HCT116 (cell line): ENCODE results near the gene CERS3. TPM values are rescaled to one million over a fixed set of nuclear protein-coding genes. Genes with fewer than 3 reads are reported as not detected.

Experiments used
- ATAC-seq: fragments of 200-7000 bp; cut with Tn5 transposase; 2 replicates; pipeline ENCODE4 v1.9.1; 2020; ENCODE audit warnings: mild to moderate bottlenecking, moderate library complexity
- BruUV-seq: library from RNA; stranded (reverse); fragments of 400-500 nt; replicated peaks from 2 replicates; lab custom pipeline; 2021; lab: Mats Ljungman, UMichigan
- CTCF ChIA-PET: fragments of 300-600 bp; sonication (Branson Sonifier 250); formaldehyde crosslinking; loops from one replicate; lab custom pipeline; 2021; ENCODE audit warnings: antibody characterized with exemption; lab: Charles Lee
- POLR2A ChIA-PET: fragments of 300-600, 350-600 bp; sonication (Branson Sonifier 250); formaldehyde crosslinking; loops from one replicate; lab custom pipeline; 2021; ENCODE audit warnings: antibody characterized with exemption; lab: Charles Lee
- RAD21 ChIA-PET, 2 experiments: fragments of 300-600 bp; sonication (Branson Sonifier 250); formaldehyde crosslinking; loops; one replicate each; lab custom pipeline; 2023; ENCODE audit warnings: low total read pairs in 2 of 2; ENCODE audit not compliant: uncharacterized antibody in 2 of 2, unreplicated experiment in 2 of 2, low non-redundant PET in 1 of 2; lab: Charles Lee
- DNase-seq: peaks from one replicate; pipeline ENCODE4 v3.0.0-alpha.2; 2010; ENCODE audit warnings: low read depth, low spot score
- H2AFZ ChIP-seq: fragments of 200-600 bp; shearing (Covaris generic), sonication (generic); 2 replicates; pipeline ENCODE4 v1.6.1; 2017; ENCODE audit warnings: low read depth, mixed run types, mixed read lengths, antibody characterized with exemption, low read length; ENCODE audit not compliant: poor library complexity, severe bottlenecking
- H3K27ac ChIP-seq: 2 replicates; pipeline ENCODE4 v1.5.1; 2012; ENCODE audit warnings: low read depth, low read length
- H3K27me3 ChIP-seq: fragments of 200-600 bp; sonication (generic); 2 replicates; pipeline ENCODE4 v1.6.1; 2016; ENCODE audit warnings: mixed run types, low read length, mixed read lengths; ENCODE audit not compliant: insufficient read depth
- H3K36me3 ChIP-seq, 2 experiments: fragments of 200-500 bp in 1 of 2; fragments of 200-600 bp in 1 of 2; sonication (Bioruptor generic) in 1 of 2; sonication (generic) in 1 of 2; 2 replicates each; pipeline versions ENCODE4 v1.5.1 to v1.6.1; 2014 to 2016; ENCODE audit warnings: low read length in 2 of 2, inconsistent platforms in 1 of 2, mixed read lengths in 1 of 2, mixed run types in 1 of 2; ENCODE audit not compliant: insufficient read depth in 2 of 2, control insufficient read depth in 1 of 2
- H3K4me1 ChIP-seq, 2 experiments: fragments of 200-600 bp in 1 of 2; sonication (generic) in 1 of 2; 2 replicates each; pipeline versions ENCODE4 v1.5.1 to v1.6.1; 2012 to 2017; ENCODE audit warnings: low read length in 2 of 2, inconsistent platforms in 1 of 2, mild to moderate bottlenecking in 1 of 2, mixed read lengths in 1 of 2, mixed run types in 1 of 2, moderate library complexity in 1 of 2; ENCODE audit not compliant: insufficient read depth in 2 of 2, control insufficient read depth in 1 of 2
- H3K4me2 ChIP-seq: fragments of 200-600 bp; sonication (generic); 2 replicates; pipeline ENCODE4 v1.6.1; 2017; ENCODE audit warnings: mixed run types, low read length, mixed read lengths
- H3K4me3 ChIP-seq, 2 experiments: fragments of 200-600 bp in 1 of 2; sonication (generic) in 1 of 2; replicated peaks in 1 of 2; 2 replicates each; pipeline ENCODE4 v1.5.1; 2011 to 2016; ENCODE audit warnings: low read length in 2 of 2, control low read depth in 1 of 2, low read depth in 1 of 2, mild to moderate bottlenecking in 1 of 2, mixed read lengths in 1 of 2, mixed run types in 1 of 2
- H3K79me2 ChIP-seq: fragments of 200-600 bp; sonication (generic); 2 replicates; pipeline ENCODE4 v1.6.1; 2017; ENCODE audit warnings: mild to moderate bottlenecking, mixed run types, low read length, moderate library complexity, mixed read lengths; ENCODE audit not compliant: insufficient read depth
- H3K9ac ChIP-seq: fragments of 200-600 bp; sonication (generic); 2 replicates; pipeline ENCODE4 v1.6.1; 2016; ENCODE audit warnings: low read length, mixed read lengths
- H3K9me2 ChIP-seq: fragments of 200-600 bp; sonication (generic), shearing (Covaris generic); 2 replicates; pipeline ENCODE4 v1.6.1; 2017; ENCODE audit warnings: mixed run types, mild to moderate bottlenecking, moderate library complexity; ENCODE audit not compliant: insufficient read depth
- H3K9me3 ChIP-seq, 2 experiments: fragments of 200-500 bp in 1 of 2; fragments of 200-600 bp in 1 of 2; sonication (Bioruptor generic) in 1 of 2; sonication (generic) in 1 of 2; 2 replicates each; pipeline ENCODE4 v1.6.1; 2014 to 2017; ENCODE audit warnings: low read length in 2 of 2, mixed read lengths in 2 of 2, inconsistent platforms in 1 of 2, low read depth in 1 of 2, mild to moderate bottlenecking in 1 of 2, mixed run types in 1 of 2, moderate library complexity in 1 of 2; ENCODE audit not compliant: control insufficient read depth in 1 of 2, insufficient read depth in 1 of 2
- H4K20me1 ChIP-seq: fragments of 200-600 bp; sonication (generic), shearing (Covaris generic); 2 replicates; pipeline ENCODE4 v1.6.1; 2017; ENCODE audit warnings: mixed run types, mild to moderate bottlenecking, moderate library complexity; ENCODE audit not compliant: insufficient read depth
- CBX3 ChIP-seq: IDR thresholded peaks from 2 replicates; pipeline ENCODE4 v1.6.1; 2012; ENCODE audit warnings: low read depth
- CEBPB ChIP-seq: IDR thresholded peaks from 2 replicates; pipeline ENCODE4 v1.6.1; 2012; ENCODE audit warnings: low read depth
- EGR1 ChIP-seq: IDR thresholded peaks from 2 replicates; pipeline ENCODE4 v1.6.1; 2012; ENCODE audit warnings: low read depth
- ELF1 ChIP-seq: IDR thresholded peaks from 2 replicates; pipeline ENCODE4 v1.6.1; 2012; ENCODE audit warnings: low read depth, borderline replicate concordance
- EZH2 ChIP-seq: fragments of 200-600 bp; sonication (generic); IDR thresholded peaks from 2 replicates; pipeline ENCODE4 v1.6.1; 2017; ENCODE audit warnings: antibody characterized with exemption, mixed run types
- EZH2phosphoT487 ChIP-seq: fragments of 200-600 bp; IDR thresholded peaks from 2 replicates; pipeline ENCODE4 v1.6.1; 2018; ENCODE audit warnings: antibody characterized with exemption, borderline replicate concordance
- JUND ChIP-seq: IDR thresholded peaks from 2 replicates; pipeline ENCODE4 v1.6.1; 2012
- POLR2A ChIP-seq: IDR thresholded peaks from 2 replicates; pipeline ENCODE4 v1.7.0; 2011; ENCODE audit warnings: borderline replicate concordance; ENCODE audit not compliant: insufficient read depth, insufficient read length; ENCODE audit errors: extremely low read depth
- POLR2AphosphoS5 ChIP-seq: IDR thresholded peaks from 2 replicates; pipeline ENCODE4 v1.6.1; 2011; ENCODE audit warnings: mild to moderate bottlenecking, low read depth, low read length, moderate library complexity
- RAD21 ChIP-seq: IDR thresholded peaks from 2 replicates; pipeline ENCODE4 v1.6.1; 2012; ENCODE audit warnings: low read depth, mild to moderate bottlenecking
- SP1 ChIP-seq: IDR thresholded peaks from 2 replicates; pipeline ENCODE4 v1.6.1; 2012; ENCODE audit warnings: low read depth
- SRF ChIP-seq: IDR thresholded peaks from 2 replicates; pipeline ENCODE4 v1.6.1; 2012; ENCODE audit warnings: low read depth
- TCF7L2 ChIP-seq: IDR thresholded peaks from 2 replicates; pipeline ENCODE4 v1.7.0; 2011; ENCODE audit warnings: borderline replicate concordance, inconsistent platforms; ENCODE audit not compliant: insufficient read depth, insufficient read length; ENCODE audit errors: extremely low read depth
- YY1 ChIP-seq: IDR thresholded peaks from 2 replicates; pipeline ENCODE4 v1.6.1; 2011; ENCODE audit warnings: low read length, low read depth, moderate library complexity, mild to moderate bottlenecking; ENCODE audit not compliant: insufficient replicate concordance; ENCODE audit errors: extremely low read depth
- ZFX ChIP-seq: fragments of 450-650 bp; IDR thresholded peaks from 2 replicates; pipeline ENCODE4 v1.6.1; 2017
- ZNF274 ChIP-seq: fragments of 200-500 bp; sonication (Bioruptor generic); IDR thresholded peaks from 2 replicates; pipeline ENCODE4 v1.6.1; 2014; ENCODE audit warnings: mild to moderate bottlenecking, low read depth, low read length, inconsistent platforms
- intact Hi-C: fragments of 100-400 bp; cut with micrococcal nuclease; formaldehyde crosslinking; loops from 2 replicates; pipeline ENCODE4 v1.10.0; 2022
- total RNA-seq: library from RNA; stranded (reverse); gene quantifications from one replicate; pipeline ENCODE4 v1.2.1, GENCODE V29; 2021; ENCODE audit not compliant: unreplicated experiment
- TF ChIP-seq, protein P1 (sequence below): IDR thresholded peaks from 2 replicates; pipeline ENCODE4 v1.6.1; 2012; ENCODE audit warnings: low read depth
- TF ChIP-seq, protein P2 (sequence below): IDR thresholded peaks from 2 replicates; pipeline ENCODE4 v1.6.1; 2011; ENCODE audit warnings: mild to moderate bottlenecking, low read length, moderate library complexity; ENCODE audit not compliant: insufficient replicate concordance; ENCODE audit errors: extremely low read depth
- TF ChIP-seq, protein P3 (sequence below): IDR thresholded peaks from 2 replicates; pipeline ENCODE4 v1.6.1; 2012
- TF ChIP-seq, protein P4 (sequence below): IDR thresholded peaks from 2 replicates; pipeline ENCODE4 v1.6.1; 2012

CERS3 gene
- total RNA-seq, 1 experiment from 2014 or later: not detected

DNA sequence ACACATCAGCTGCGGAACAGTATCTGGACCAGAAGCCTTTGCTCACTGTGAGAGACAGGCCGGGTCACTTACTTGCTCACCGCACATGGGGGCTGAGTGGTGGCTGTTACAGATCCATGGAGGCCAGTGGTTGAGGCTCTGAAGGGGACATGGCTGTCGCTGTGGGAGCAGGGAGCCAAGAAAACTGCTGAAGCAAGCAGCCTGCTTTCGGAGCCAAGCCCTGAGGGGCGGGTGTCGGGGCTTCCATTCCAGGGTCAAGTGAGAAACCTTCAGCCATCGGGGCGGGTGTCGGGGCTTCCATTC is 144.7 kb downstream of the CERS3 start:
- H2AFZ ChIP-seq: no peak overlapping the region
- H3K9me2 ChIP-seq: no peaks in the 10 kb centered on the region
- H3K9ac ChIP-seq: no peak overlapping the region
- H3K79me2 ChIP-seq: no peaks in the 10 kb centered on the region
- ATAC-seq (peak; percentile 40), DNase-seq (no peak)
- CTCF ChIA-PET: interaction anchor here (0.7 to 2.4 kb wide), 4 partner anchors 34 to 1111 kb away, joined by 3 to 26 read pairs (median 8); partner anchors contain the start of gene ADAMTS17
- H3K36me3 ChIP-seq: no peaks in the 10 kb centered on the region
- H4K20me1 ChIP-seq: no peaks in the 10 kb centered on the region
- TF ChIP-seq CEBPB (no peak), ZNF274 (no peak), RAD21 (no peak), ZFX (no peak), EZH2phosphoT487 (no peak), ELF1 (no peak), EGR1 (no peak), YY1 (no peak), JUND (no peak), POLR2AphosphoS5 (no peak), CBX3 (no peak), TCF7L2 (no peak), SP1 (no peak), SRF (no peak), EZH2 (no peak), POLR2A (no peak)
- TF ChIP-seq, protein P1, sequence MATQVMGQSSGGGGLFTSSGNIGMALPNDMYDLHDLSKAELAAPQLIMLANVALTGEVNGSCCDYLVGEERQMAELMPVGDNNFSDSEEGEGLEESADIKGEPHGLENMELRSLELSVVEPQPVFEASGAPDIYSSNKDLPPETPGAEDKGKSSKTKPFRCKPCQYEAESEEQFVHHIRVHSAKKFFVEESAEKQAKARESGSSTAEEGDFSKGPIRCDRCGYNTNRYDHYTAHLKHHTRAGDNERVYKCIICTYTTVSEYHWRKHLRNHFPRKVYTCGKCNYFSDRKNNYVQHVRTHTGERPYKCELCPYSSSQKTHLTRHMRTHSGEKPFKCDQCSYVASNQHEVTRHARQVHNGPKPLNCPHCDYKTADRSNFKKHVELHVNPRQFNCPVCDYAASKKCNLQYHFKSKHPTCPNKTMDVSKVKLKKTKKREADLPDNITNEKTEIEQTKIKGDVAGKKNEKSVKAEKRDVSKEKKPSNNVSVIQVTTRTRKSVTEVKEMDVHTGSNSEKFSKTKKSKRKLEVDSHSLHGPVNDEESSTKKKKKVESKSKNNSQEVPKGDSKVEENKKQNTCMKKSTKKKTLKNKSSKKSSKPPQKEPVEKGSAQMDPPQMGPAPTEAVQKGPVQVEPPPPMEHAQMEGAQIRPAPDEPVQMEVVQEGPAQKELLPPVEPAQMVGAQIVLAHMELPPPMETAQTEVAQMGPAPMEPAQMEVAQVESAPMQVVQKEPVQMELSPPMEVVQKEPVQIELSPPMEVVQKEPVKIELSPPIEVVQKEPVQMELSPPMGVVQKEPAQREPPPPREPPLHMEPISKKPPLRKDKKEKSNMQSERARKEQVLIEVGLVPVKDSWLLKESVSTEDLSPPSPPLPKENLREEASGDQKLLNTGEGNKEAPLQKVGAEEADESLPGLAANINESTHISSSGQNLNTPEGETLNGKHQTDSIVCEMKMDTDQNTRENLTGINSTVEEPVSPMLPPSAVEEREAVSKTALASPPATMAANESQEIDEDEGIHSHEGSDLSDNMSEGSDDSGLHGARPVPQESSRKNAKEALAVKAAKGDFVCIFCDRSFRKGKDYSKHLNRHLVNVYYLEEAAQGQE: no peak
- TF ChIP-seq, protein P2, sequence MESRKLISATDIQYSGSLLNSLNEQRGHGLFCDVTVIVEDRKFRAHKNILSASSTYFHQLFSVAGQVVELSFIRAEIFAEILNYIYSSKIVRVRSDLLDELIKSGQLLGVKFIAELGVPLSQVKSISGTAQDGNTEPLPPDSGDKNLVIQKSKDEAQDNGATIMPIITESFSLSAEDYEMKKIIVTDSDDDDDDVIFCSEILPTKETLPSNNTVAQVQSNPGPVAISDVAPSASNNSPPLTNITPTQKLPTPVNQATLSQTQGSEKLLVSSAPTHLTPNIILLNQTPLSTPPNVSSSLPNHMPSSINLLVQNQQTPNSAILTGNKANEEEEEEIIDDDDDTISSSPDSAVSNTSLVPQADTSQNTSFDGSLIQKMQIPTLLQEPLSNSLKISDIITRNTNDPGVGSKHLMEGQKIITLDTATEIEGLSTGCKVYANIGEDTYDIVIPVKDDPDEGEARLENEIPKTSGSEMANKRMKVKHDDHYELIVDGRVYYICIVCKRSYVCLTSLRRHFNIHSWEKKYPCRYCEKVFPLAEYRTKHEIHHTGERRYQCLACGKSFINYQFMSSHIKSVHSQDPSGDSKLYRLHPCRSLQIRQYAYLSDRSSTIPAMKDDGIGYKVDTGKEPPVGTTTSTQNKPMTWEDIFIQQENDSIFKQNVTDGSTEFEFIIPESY: no peak
- TF ChIP-seq, protein P3, sequence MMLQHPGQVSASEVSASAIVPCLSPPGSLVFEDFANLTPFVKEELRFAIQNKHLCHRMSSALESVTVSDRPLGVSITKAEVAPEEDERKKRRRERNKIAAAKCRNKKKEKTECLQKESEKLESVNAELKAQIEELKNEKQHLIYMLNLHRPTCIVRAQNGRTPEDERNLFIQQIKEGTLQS: no peak
- TF ChIP-seq, protein P4, sequence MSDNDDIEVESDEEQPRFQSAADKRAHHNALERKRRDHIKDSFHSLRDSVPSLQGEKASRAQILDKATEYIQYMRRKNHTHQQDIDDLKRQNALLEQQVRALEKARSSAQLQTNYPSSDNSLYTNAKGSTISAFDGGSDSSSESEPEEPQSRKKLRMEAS: no peak
- H3K4me2 ChIP-seq: no peak overlapping the region
- H3K4me3 ChIP-seq: no peak overlapping the region
- intact Hi-C loops: loop anchor here (5.0 kb wide), 2 partner anchors 42 to 457 kb away; partner anchors contain the start of gene ADAMTS17
- RAD21 ChIA-PET: interaction anchor here in 1 of 2 experiments (1.3 kb wide), 1 partner anchor 42 kb away, joined by 7 read pairs; the partner anchor contains the start of gene ADAMTS17
- H3K4me1 ChIP-seq: no peaks in the 10 kb centered on the region
- no TSS peak for BruUV-seq
- no peaks in the 10 kb centered on the region; a peak in 1 of 4 replicates for H3K9me3 ChIP-seq
- no peaks in the 10 kb centered on the region for H3K27me3 ChIP-seq
- POLR2A ChIA-PET: no interaction called here
- H3K27ac ChIP-seq: no peak overlapping the region
